Tibial nerve (tissue), 4 donors: Measurements from ENCODE around the gene PAM16.

ENCODE experiments used
- EP300 ChIP-seq, 2 donors: sonication (generic); formaldehyde crosslinking; IDR thresholded peaks; one replicate each; pipeline ENCODE4 v1.6.1; 2017; ENCODE audit warnings: antibody characterized with exemption in 2 of 2, mild to moderate bottlenecking in 1 of 2
- TF ChIP-seq, protein P1 (sequence below), 5 experiments: fragments of 200-600 bp in 3 of 5; fragments of 450-650 bp in 2 of 5; sonication (generic) in 3 of 5; IDR thresholded peaks; one replicate each; pipeline ENCODE4 v1.5.1; 2016 to 2019; ENCODE audit warnings: antibody characterized with exemption in 5 of 5, mild to moderate bottlenecking in 3 of 5, moderate library complexity in 2 of 5

DNA sequence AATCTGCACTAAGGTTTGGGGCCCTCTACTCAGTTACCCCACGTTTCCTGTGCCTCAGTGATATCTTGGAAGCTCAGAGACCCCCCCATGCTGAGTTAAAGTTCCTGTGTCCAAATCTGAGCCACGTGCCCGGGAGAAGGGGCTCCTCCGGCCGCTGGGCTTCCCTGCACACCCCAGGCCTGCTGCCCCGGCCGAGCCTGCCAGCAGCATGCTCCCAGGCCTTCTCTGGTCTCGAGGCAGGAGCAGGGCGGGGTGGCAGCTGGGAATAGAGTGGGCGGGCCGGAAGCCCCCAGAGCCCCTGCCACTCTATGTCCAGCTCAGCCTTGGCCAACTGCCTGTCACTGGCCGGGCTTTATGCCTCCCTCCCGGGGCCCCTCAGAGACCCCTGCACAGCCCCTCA is 14.9 kb upstream of the PAM16 start:
- TF ChIP-seq, protein P1, sequence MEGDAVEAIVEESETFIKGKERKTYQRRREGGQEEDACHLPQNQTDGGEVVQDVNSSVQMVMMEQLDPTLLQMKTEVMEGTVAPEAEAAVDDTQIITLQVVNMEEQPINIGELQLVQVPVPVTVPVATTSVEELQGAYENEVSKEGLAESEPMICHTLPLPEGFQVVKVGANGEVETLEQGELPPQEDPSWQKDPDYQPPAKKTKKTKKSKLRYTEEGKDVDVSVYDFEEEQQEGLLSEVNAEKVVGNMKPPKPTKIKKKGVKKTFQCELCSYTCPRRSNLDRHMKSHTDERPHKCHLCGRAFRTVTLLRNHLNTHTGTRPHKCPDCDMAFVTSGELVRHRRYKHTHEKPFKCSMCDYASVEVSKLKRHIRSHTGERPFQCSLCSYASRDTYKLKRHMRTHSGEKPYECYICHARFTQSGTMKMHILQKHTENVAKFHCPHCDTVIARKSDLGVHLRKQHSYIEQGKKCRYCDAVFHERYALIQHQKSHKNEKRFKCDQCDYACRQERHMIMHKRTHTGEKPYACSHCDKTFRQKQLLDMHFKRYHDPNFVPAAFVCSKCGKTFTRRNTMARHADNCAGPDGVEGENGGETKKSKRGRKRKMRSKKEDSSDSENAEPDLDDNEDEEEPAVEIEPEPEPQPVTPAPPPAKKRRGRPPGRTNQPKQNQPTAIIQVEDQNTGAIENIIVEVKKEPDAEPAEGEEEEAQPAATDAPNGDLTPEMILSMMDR (IDR thresholded peaks at IDR 0.05): no peak
- TF ChIP-seq EP300 (IDR thresholded peaks at IDR 0.05): no peak
